ENCODE measurements around the gene KRT86.
"Not testable (repeated sequence)": the region's sequence is repeated elsewhere in the genome, so short reads cannot be mapped to it uniquely, and the experiment has no call there.

The KRT86 gene

DNA sequence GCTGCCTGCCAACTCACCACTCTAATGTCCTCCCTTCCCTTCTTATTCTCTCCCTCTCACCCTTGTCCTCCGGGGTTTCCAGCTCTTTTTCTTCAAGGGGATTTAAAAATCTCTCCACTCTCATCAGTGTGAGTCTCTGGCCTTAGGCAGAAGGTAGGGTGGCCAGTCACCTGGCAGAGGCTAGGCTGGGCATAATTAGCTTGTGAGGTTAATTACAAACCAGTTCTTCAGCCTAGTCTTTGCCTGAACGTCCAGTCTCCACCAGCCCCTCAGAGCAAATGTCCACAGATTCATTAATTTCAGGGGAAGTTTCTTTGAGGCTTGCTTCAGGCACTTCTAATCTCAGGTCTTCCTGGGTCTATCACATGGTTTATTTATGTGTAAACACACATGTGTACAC, 34.7 kb upstream of the KRT86 start:
- DNase-seq = no peak

DNA sequence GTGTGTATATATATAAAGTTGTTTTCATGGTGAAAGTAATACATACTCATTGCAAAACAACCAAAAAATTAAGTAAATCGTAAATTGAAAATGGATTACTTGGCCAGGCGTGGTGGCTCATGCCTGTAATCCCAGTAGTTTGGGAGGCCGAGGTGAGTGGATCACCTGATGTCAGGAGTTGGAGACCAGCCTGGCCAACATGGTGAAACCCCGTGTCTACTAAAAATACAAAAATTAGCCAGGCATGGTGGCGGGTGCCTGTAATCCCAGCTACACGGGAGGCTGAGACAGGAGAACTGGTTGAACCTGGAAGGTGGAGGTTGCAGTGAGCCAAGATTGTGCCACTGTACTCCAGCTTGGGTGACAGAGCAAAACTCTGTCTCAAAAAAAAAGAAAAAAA, 34.2 kb upstream of the KRT86 start:
- DNase-seq = not testable (repeated sequence)

DNA sequence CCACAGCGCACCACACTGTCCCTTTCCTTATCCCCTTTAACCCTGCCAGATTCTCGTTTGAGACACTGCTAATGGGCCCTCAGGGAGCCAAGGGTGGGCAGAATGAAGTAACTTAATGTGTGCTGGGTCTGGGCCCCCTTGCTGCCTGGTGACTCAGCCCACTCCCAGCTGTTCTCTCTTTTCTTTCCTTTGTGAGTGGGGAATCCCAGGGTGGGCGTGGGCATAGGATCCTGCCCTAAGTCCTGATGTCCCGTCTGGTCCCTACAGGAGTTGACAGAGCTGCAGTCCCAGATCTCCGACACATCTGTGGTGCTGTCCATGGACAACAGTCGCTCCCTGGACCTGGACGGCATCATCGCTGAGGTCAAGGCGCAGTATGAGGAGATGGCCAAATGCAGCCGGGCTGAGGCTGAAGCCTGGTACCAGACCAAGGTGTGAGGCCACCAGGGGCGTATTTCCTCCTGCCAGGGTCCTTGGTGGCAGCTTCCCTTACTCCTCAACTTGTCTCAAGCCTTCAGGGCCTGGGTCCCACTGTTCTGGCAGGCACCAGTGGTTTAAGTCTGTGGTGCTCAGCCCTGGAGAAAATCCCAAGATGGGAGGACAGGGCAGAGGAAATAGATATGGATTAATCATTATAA, 33.1 kb upstream of the KRT86 start:
- no peak for DNase-seq

DNA sequence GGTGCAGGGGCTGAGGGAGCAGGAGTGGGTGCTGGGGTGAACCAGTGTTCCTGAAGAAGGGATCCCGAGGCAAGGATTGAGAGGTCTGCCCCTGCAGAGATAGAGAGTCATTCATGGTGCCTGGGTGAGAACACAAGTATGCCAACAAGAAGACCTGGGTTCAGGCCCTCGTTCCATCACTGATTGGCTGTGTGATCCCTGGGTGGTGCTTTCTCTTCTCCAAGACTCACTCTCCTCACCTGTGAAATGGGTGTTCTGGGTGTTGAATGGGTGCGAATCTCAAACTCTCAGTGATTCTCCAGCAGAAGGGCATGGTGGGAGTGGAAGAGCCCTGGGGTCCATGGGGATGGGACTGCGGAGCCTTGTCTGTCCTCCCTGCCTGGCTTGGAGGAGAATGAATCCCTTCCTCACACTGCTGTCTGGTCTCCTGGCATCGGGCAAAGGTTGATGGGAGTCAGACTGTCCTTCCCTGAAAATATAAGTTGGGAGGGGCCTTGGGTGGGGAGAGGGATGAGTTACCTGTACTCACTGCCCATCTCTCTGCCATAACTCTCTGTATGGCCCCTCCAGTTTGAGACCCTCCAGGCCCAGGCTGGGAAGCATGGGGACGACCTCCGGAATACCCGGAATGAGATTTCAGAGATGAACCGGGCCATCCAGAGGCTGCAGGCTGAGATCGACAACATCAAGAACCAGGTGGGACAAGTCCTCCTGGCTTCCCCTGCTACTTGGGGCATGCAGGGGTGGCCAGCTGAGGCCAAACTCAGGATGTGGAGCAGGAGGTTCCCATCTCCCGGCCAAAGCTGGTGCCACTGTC, 31.8 kb upstream of the KRT86 start:
- no peak for DNase-seq

DNA sequence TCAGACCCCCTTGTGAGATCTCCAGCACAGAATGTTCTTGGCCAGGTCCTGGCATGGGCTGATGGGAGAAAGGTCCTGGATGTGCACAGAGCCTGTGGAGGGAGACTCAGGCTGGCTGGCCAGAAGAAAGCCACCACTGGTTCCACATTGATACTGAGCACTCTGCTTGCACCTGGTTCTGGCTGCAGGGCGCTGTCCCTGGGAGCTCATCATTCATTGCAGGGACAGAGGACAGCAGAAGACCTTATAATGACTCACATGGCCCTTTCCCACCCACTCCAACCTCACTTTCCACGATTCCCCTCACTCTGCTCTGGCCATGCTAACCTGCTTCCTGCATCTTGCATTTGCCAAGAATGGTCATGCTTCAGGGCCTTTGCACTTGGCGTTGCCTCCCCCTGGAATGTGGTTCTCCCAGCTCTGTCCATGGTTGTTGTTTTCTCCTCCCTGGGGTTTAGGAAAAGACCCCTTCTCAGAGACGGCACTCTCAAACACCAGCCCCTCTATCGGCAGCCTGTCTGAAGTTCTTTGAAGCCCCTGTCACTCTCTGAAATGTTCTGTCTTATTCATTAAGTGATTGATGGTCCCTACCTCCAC, 31.1 kb upstream of the KRT86 start:
- DNase-seq = peak; percentile 31

DNA sequence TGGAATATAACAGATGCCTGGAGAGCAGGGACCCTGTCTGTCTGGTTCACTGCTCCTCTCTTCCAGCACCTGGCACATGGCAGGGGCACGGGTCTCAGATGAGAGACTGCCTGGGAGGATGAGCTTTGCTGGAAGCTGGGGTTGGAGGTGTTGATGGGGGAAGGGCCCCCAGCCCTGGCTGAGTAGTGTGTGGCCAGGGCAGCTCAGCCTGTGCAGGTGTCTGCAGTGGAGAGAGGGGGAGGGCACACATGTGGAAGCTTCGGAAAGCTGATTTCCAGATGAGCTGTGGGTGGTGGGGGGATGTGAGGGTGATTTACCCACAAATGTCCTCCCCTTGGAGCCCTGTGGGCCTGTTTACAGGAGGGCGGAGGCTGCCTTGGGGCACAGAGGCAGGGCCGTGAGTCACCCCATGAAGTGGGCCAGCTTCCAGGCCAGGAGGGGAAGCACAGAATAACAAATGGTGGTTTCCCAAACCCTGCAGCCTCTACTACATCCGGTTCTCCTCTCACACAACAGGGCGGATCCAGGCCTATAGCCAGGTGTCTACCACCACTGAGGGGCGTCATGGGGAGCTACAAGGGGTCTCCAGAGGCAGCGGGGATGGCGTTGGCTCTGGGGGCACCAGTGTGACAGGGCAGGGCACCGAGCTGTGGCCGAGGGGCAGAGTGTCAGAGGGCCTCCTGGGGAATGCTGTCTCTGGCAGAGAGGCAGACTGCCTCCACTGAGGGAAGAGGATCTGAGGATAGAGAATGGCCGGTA, 30.4 kb upstream of the KRT86 start:
- DNase-seq = peak; percentile 98

DNA sequence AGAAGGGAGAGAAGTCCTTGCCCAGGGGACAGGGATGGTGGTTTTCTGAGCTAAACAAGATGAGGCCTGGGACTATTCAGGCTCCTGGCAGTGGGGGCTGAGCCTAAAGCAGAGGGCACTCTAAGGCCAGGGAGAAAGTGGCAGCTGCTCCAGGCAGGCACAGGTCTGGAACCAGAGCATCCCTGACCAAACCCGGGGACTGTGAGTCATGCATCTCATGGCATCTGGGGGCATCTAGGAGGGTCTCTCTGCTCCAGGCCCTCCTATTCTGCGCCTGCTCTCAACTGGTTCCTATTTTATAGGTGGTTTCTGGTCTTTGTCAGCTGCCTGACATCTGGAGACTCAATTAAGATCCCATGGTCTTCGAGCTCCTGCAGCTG, 29.8 kb upstream of the KRT86 start:
- DNase-seq = peak; percentile 49

DNA sequence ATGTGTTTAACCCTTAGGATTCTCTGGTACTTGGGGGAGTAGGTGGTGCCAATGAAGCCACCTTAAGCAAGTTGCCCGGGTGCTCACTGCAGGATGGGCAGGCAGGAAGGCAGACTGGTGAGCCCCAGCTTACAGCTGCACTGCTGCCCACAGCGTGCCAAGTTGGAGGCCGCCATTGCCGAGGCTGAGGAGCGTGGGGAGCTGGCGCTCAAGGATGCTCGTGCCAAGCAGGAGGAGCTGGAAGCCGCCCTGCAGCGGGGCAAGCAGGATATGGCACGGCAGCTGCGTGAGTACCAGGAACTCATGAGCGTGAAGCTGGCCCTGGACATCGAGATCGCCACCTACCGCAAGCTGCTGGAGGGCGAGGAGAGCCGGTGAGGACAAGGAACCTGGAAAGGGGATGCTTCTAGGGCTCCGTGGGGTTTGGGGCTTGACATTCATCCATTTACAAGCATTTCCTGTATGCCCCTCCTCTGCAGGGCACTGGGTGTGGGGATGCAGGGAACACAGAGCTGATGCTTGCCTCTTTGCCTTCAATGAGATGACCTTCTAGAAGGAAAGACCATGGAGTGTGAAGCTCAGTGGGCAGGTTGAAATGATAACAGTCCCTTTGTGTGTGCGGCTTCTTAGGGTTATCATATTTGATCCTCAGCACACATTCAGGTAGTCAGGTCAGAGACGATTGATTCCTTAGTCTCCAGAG, 29.0 kb upstream of the KRT86 start:
- peak; percentile 34 for DNase-seq

DNA sequence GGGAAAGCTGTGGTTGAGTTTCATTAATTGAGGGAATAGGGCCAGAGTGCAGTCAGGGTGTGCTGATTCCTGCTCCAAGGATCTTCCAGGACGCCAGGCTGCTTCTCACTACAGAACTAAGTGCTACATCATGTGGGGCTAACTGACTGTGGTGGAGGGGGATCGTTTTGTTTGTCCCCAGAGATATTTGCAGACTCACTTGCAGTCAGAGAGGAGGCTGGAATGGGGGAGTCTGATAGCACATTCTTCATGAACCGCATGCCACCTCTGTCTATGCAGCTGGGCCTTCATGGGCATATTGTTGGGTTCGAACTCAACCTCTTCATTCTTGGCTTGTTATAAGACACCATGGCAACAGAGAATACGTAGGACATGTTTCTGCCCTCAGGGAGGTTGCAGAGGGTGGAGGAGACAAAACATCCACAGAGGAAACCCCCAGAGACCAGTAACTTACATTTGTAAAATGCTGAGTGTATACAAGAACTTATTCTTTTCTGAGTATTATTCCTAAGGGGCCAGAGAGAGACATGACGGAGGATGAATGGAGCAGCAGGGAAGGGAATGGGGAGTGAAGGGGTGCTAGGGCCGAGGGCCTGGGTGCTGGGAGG, 28.4 kb upstream of the KRT86 start:
- DNase-seq = no peak

DNA sequence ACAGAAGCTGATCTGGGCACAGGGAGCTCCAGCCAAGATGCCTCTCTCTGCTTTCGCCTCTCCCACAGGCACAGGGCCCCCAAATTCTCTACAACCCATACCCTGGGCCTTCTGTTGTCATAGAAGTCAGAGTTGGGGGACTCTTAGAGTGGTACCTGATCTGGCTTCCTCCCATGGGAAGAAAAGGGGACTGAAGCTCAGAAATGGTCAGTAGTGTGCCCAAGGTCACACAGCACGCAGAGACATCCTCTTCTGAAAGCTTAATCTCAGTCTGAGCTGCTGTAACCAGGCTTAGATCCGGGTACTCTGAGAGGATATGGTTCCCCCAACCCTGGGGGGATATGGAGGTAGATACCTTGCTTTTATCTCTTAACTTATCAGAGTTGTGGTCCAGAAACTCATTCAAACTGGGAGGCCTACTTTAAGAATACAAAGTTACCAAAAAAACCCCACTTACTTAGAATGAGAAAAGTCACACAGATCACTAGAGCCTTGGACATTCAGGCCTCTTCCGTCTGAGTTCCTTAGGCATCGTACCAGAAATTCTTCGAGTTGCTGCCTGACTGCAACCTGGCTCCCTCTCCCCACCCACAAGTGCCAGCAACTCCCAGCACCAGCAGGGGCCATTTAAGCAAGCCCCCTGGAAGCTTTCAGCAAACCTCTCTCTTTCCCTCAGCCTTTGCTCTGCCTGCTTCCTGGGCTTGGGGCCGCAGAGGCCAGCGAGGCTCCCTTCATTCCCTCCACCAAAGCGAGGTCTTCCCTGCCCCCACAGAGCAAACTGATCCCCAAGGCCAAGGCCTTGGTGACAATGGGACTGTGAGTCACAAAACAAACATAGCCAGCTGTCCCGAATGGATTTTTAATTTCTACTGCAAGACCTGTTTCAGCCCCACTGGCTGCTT, 27.5 kb upstream of the KRT86 start:
- DNase-seq = no peak

DNA sequence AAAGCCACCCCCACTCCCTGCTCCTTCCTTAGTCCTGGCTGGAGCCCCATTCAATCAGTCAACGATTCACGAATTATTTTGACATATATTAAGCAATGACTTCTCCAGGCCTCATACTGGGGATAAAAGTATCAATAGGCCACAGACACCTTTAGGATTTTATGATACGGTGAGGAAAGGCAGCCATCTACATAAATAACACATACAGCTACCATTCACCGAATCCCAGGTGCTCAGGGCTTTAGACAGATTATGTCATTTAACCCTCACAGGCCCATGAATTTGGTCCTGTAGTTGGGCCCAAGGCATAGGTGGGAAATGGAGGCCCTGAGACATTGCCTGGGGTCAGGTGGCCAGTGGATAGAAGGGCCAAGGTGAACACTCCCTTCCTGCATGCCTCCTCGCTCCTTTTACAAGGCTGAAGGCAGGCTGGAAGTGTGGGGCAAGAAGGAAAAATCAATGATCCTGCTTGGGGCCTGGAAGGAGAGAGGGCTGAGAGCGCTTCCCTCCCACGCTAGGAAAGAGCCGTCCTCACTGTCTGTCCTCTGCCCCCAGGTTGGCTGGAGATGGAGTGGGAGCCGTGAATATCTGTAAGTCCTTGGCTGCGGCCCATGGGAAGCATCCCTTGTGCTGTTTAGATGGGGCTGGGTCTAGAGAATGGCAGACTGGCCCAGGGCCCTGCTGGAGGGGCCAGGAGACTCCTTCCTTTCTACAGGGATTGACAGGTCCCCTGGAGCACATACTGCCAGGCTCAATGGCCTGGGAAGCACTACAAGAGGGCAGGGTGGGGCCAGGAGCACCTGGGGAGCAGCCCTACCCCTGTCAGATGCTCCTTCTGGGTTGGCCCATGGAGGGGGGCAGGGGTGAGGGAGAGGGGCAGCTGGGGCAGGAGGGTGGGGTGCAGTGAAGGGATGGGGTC, 26.6 kb upstream of the KRT86 start:
- no peak for DNase-seq

DNA sequence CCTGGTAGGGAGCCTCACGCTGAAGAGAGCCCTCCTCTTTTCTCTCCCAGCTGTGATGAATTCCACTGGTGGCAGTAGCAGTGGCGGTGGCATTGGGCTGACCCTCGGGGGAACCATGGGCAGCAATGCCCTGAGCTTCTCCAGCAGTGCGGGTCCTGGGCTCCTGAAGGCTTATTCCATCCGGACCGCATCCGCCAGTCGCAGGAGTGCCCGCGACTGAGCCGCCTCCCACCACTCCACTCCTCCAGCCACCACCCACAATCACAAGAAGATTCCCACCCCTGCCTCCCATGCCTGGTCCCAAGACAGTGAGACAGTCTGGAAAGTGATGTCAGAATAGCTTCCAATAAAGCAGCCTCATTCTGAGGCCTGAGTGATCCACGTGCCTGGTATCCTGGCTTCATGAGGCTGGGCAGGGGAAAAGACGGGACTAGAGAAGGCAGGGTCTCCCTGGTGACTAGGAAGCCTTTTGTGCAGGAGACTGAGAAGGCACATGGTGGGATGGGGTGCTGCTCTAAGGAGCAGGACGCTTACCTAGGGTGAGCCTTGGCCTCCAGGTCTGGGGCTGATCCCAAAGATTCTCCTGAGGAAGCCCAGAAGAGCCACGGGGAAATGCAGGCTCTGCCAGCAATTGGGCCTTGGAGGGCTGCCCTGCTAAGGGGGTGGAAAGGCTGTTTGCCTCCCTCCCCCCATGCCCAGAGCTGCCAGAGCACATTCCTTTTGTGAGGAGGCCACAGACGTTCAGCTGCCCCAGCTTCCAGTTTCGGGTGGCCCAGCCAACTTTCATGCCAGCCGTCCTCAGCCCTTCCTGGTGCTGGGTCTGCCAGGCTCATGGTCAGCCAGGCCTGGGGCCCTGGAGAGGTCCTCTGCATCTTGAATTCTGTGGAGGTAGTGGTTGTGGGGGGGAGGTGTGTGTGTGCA, 25.6 kb upstream of the KRT86 start:
- DNase-seq = peak; percentile 82

DNA sequence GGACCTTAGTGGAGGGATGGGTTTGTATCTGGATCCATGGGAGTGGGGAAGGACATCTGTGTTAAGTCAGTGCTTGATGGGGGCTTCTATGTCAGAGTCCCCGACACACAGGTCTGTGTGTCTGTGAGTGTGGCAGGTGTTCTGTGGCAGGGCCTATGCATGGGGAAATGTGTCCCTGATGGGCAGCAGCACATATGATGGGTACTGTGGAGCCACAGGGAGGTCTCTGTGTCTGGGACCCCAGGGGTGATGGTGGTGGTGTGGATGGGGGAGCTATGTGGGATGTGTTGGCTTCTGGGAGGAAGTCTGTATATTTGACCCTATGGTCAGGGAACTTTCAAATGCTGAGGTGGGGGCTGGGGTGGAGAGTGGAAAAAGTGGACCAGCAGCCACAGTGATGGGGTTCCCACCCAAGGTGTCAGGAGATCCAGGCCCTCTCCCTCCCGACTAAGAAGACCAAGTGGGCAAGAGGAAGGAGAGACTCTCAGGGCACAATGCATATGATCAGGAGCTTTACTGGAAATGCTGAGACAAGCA, 24.9 kb upstream of the KRT86 start:
- DNase-seq = peak; percentile 49

DNA sequence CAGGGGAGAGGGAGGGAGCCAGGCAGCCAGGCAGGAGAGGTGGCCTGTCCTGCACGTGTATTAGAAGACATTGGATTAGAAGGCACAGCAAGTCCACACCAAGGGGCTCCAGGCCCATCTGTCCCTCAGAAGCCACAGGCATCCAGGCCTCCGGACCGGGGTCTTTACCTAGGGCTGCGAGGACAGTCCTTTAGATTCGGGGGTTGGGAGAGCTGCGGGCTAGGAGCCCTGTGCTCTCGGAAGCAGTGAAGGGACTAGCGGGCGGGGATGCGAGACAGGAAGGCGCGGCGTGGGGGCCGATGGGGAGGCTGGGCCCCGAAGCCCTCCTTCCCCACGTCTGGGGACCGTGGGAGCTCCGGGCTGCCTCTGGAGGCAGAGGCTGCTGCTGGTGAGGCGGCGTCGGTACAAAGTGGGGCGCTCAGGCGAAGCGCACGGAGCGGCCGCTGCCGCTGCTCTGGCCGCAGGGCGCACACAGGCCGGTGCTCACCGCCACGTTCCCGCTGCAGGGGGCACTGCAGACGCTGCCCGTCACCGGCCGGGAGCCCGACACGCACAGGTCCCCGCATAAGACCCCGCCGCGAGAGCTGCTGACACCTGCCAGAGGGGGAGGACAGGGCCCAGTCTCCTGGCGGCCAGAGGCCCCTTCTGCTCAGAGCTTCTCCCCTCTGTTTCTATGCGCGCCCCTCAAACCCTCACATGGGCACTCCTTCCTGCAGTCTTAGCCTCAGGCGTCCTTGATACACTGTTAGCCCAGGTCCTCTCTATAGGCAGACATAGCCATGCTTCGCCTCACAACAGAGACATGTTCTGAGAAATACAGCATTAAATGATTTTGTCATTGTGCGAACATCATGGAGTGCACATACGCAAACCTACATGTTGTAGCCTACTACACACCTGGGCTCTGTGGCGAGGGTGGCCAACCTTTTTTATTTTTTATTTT, 24.1 kb upstream of the KRT86 start:
- no peak for DNase-seq

DNA sequence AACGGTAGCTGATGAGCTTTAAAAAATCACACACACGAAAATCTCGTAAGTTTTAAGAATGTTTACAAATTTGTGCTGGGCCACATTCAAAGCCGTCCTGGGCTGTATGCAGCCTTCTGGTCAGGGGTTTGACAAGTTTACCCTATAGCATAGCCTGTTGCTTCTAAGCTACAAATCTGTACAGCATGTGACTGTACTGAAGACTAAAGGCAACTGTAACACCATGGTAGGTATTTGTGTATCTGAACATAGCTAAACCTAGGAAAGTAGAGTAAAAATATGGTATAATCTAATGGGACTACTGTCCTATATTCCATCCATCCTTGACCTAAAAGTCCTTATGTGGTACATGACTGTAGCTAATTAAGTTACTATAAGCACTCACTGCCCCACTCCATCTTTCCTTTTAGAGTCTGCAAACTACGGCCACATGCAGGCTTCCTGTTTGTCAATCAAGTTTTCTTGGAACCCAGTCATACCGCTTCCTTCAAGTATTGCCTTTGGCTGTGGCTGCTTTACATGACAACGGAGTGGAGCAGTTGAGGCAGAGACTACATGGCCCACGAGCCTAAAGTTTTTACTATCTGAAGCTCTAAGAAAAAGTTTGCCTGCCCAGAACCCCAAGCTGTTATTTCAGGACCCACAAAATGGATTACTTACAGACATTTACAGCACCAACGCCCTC, 22.9 kb upstream of the KRT86 start:
- no peak for DNase-seq

DNA sequence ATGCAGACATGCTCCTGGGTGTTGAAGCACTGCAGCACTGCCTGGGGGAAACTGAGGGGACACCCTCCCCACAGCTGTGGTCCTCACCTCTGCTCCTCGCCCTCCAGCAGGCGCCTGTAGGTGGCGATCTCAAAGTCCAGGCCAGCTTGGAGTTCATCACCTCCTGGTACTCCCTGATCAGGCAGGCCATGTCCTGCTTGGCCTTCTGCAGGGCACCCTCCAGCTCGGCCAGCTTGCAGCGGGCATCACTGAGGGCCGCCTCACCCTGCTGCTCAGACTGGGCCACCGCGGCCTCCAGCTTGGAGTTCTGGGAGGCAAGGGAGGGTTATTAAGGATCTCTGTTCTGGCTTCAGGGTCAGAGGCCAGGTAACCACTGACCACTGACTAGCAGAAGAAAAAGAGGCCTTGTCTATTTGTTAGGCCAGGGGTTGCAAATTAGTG, 22.2 kb upstream of the KRT86 start:
- peak; percentile 29 for DNase-seq

Measured in RPMI8226 (cell line).